ENCODE data around the gene KIF27. TPM values are rescaled to one million over a fixed set of nuclear protein-coding genes. Genes with fewer than 3 reads are reported as not detected.
A peak's percentile ranks its signal among the peaks of the same experiment; 100 is the strongest.
"Not testable (repeated sequence)": the region's sequence is repeated elsewhere in the genome, so short reads cannot be mapped to it uniquely, and the experiment has no call there.

The KIF27 gene
- total and polyA plus RNA-seq, 8 donors = 0.46 to 21.0 (median 2.6) TPM

GRCh38 chr9:83885559-83886240, 35.5 kb downstream of the KIF27 start:
- H3K9me3 ChIP-seq; H3K27me3 ChIP-seq; H3K4me3 ChIP-seq; DNase-seq; H3K27ac ChIP-seq; H3K4me1 ChIP-seq; intact Hi-C loops (cut with DNase I; ENCODE audit: low total_unique reads): not testable (repeated sequence)
- H3K36me3 ChIP-seq = peaks cover 0 to 21% (median 14%) of the 10 kb centered on the region in 4 donors
- TF ChIP-seq POLR2AphosphoS5 (IDR thresholded peaks at IDR 0.05) = peak in 1 of 3 donors; percentile 17
- WGBS, 5 donors = 62 to 78% (median 75%) methylated on average over 3 of the region's 3 CpGs

DNA sequence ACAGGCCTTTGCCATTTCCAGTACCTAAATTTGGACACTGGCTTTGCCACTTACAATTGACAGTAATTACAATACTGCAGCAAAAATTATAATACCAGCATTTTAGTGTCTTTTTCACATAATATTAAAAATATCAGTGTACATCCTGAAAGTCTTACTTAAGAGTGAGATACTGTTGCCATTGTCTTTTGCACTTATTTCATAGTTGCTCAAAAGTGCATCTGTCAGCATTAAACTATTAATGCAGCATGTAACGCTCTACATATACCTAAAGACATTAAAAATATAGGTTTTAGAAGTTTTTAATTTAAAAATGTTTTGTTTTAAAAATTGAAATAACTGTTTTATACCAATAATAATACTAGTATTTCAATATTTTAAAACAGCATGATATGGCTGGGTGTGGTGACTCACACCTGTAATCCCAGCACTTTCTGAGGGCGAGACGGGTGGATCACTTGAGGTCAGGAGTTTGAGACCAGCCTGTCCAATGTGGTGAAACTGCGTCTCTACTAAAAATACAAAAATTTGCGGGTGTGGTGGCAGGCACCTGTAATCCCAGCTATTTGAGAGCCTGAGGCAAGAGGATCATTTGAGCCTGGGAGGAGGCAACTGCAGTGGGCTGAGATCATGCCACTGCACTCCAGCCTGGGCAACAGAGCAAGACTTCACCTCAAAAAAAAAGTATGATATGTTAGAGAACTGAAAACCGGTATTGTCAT, 39.4 kb downstream of the KIF27 start:
- H3K27ac ChIP-seq; H3K27me3 ChIP-seq; H3K4me1 ChIP-seq; H3K9me3 ChIP-seq; intact Hi-C loops (cut with DNase I; ENCODE audit: low total_unique reads); DNase-seq; H3K4me3 ChIP-seq: not testable (repeated sequence)
- WGBS, 5 donors = 94 to 97% (median 96%) methylated on average over 6 of the region's 6 CpGs
- H3K36me3 ChIP-seq = peaks cover 0 to 12% (median 9%) of the 10 kb centered on the region in 4 donors

DNA sequence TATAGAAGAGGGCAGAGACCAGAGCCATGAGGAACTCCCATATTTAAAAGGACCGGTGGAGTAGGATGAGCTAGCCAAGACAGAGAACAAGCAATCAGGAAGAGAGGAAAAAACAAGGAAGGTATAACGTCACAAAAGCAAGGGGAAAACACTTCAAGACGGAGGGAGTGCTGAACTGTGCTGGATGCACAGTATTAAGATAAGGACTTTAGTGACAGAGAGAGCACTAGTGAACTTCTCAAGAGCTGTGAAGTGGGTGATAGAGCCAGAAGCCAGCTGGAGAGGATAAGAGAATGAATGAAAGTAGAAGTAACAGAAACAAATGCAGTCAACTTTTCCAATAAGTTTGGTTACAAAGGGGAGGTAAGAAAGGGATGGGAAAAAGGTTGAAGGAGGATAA, 45.7 kb downstream of the KIF27 start:
- H3K4me3 ChIP-seq; intact Hi-C loops (cut with DNase I; ENCODE audit: low total_unique reads); H3K9me3 ChIP-seq; H3K27me3 ChIP-seq; DNase-seq; H3K36me3 ChIP-seq; H3K4me1 ChIP-seq; H3K27ac ChIP-seq: not testable (repeated sequence)
- WGBS, 5 donors = 84 to 100% (median 95%) methylated on average over 3 of the region's 3 CpGs

GRCh38 chr9:83849895-83850294, 71.3 kb downstream of the KIF27 start:
- H3K27ac ChIP-seq; H3K4me1 ChIP-seq; H3K9me3 ChIP-seq; H3K4me3 ChIP-seq; DNase-seq; intact Hi-C loops (cut with DNase I; ENCODE audit: low total_unique reads); H3K27me3 ChIP-seq: not testable (repeated sequence)
- WGBS, 5 donors = 86 to 91% (median 90%) methylated on average over 8 of the region's 8 CpGs
- peaks cover 0 to 29% (median 14%) of the 10 kb centered on the region in 4 donors for H3K36me3 ChIP-seq

DNA sequence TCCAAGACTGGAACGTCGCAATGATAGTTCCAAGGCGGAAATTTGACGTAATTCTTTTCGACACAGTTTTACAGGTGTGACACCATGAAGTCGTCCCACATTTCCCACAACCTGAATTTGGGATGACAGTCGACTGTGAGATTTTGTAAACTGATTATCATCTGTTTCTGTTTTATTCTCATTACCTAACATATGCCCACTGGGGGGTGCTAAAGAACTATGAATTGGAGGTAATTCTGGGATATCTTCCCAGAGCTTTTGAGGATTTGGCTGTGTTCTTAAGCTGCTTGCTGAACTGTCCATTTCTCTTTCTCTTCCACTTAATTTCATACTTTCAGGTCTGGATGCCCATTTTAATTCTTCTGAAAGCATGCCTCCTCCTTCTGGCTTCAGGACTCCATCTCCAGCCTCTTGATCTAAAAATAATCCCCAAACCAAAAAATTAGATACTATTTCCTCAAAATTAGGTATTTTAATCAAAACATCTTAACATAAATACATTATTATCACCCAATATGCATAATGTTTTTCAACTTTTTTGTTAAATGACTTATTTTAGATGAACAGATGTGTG, 84.1 kb downstream of the KIF27 start:
- H3K27ac ChIP-seq; H3K9me3 ChIP-seq; H3K4me3 ChIP-seq; intact Hi-C loops (cut with DNase I; ENCODE audit: low total_unique reads); H3K36me3 ChIP-seq; H3K4me1 ChIP-seq; DNase-seq; H3K27me3 ChIP-seq: not testable (repeated sequence)
- WGBS, 5 donors = 51 to 74% (median 71%) methylated on average over 3 to 7 of the region's 7 CpGs

DNA sequence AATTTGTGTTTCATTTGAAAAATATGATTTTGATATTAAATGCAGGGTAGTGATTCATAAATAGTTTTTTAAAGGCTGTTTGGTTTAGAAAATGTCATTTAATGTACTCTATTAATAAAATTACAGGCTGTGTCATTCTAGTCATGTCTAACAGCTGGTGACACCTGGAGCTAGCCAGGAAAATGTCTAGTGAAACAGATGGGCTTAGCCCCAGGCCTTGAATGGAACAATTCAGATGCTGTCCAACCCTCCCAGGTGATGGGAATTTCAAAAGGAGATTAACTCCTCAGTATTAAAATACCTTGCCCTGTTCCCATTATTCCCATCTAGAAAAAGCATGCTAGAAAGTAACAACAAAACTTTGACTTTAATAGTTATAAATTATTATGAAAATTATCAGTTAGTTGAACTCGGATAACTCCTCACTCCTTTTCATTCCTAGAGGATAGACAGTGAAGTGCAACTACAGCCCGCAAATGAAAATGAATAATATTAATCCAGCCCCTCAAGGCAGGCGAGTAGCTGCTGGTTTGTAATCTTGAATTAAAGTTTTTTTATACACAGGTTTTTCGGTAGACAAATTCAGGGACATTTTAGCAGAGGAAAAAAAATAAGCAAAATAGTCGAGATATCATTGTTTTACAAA, 90.7 kb downstream of the KIF27 start:
- intact Hi-C loops (cut with DNase I; ENCODE audit: low total_unique reads); H3K9me3 ChIP-seq; H3K4me3 ChIP-seq; H3K27me3 ChIP-seq; H3K27ac ChIP-seq; DNase-seq; H3K36me3 ChIP-seq; H3K4me1 ChIP-seq: not testable (repeated sequence)
- 70 to 80% (median 76%) methylated on average over 5 of the region's 5 CpGs for WGBS, 5 donors

DNA sequence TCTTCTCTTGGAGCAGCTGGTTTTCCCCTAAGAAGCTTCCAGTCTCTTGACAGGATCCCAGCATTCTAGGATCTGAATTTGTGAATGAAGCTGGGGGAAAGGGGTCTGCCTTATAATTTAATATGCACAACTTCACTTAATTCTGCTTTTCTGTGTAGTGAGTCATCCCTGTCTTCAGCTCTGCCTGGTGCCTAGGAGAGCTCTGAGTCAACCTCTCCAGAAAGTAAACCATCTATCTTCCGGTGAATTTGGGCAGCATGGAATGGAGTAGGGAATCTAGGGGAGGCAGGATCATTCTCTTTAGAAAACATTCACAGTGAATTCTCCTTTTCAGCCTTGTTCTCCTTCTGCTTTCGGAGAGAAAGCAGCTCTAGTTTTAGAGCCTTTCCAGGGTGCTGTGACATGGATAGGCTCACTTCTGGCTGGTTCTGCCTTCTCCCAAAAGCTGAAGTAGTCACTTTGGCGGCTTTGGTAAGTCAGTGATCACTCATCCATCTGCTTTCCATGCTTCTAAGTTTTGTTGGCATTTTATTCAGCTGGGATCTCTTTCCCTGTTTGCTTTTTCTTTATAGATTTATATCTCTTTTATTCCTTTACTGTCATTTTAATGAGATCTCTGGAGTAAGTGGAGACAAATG, 96.1 kb downstream of the KIF27 start:
- H3K4me1 ChIP-seq; H3K36me3 ChIP-seq; DNase-seq; H3K4me3 ChIP-seq; H3K27me3 ChIP-seq; H3K27ac ChIP-seq; intact Hi-C loops (cut with DNase I; ENCODE audit: low total_unique reads); H3K9me3 ChIP-seq: not testable (repeated sequence)
- 84 to 93% (median 87%) methylated on average over 3 of the region's 3 CpGs for WGBS, 5 donors

Data from stomach (tissue), 9 donors.